IMR-90 (cell line): ENCODE results near the gene ARPC2. TPM values are rescaled to one million over a fixed set of nuclear protein-coding genes. Genes with fewer than 3 reads are reported as not detected.

Experiments used
- ATAC-seq: fragments of 200-7000 bp; cut with Tn5 transposase; 2 replicates; pipeline ENCODE4 v1.9.1; 2020; ENCODE audit warnings: low read depth, mild to moderate bottlenecking, moderate library complexity
- BruUV-seq: library from RNA; stranded (reverse); fragments of 400-500 nt; replicated peaks from 2 replicates; lab custom pipeline; 2021; lab: Mats Ljungman, UMichigan
- CTCF ChIA-PET: fragments of 300-600 bp; formaldehyde crosslinking; extraction: SDS; loops from one replicate; lab custom pipeline; 2021; ENCODE audit warnings: antibody characterized with exemption; lab: Yijun Ruan, JAX
- POLR2A ChIA-PET: fragments of 300-600 bp; sonication (Branson Sonifier 250); formaldehyde crosslinking; loops from one replicate; lab custom pipeline; 2022; ENCODE audit warnings: antibody characterized with exemption; ENCODE audit not compliant: unreplicated experiment; lab: Charles Lee
- DNase-seq: peaks from one replicate; pipeline ENCODE4 v3.0.0; 2013
- H2AFZ ChIP-seq: replicated peaks from 2 replicates; pipeline ENCODE3; 2013; ENCODE audit warnings: low read length, mild to moderate bottlenecking; ENCODE audit not compliant: poor library complexity
- H2AK5ac ChIP-seq: 2 replicates; pipeline ENCODE4 v1.6.1; 2013; ENCODE audit warnings: low read depth, low read length, inconsistent platforms
- H2AK9ac ChIP-seq: replicated peaks from 2 replicates; pipeline ENCODE3; 2013; ENCODE audit warnings: mild to moderate bottlenecking, low read depth, low read length, moderate library complexity; ENCODE audit not compliant: poor library complexity
- H2BK120ac ChIP-seq: 2 replicates; pipeline ENCODE4 v1.6.1; 2013; ENCODE audit warnings: low read depth, low read length, inconsistent platforms
- H2BK15ac ChIP-seq: 3 replicates; pipeline ENCODE4 v1.6.1; 2013; ENCODE audit warnings: low read depth, low read length, inconsistent platforms
- H2BK20ac ChIP-seq: 2 replicates; pipeline ENCODE4 v1.6.1; 2013; ENCODE audit warnings: low read depth, mild to moderate bottlenecking, inconsistent platforms, low read length, moderate library complexity
- H2BK5ac ChIP-seq: 2 replicates; pipeline ENCODE4 v1.6.1; 2013; ENCODE audit warnings: mild to moderate bottlenecking, low read depth, low read length, inconsistent platforms; ENCODE audit not compliant: poor library complexity, severe bottlenecking
- H3K14ac ChIP-seq: replicated peaks from 2 replicates; pipeline ENCODE4 v1.6.1; 2013; ENCODE audit warnings: low read depth, low read length, inconsistent platforms
- H3K18ac ChIP-seq: 2 replicates; pipeline ENCODE4 v1.6.1; 2013; ENCODE audit warnings: low read depth, low read length, control low read depth
- H3K23ac ChIP-seq: 2 replicates; pipeline ENCODE4 v1.6.1; 2013; ENCODE audit warnings: low read depth, low read length, inconsistent platforms
- H3K27ac ChIP-seq: 2 replicates; pipeline ENCODE4 v1.5.1; 2013; ENCODE audit warnings: mild to moderate bottlenecking, control low read depth, low read length; ENCODE audit not compliant: insufficient read depth
- H3K27me3 ChIP-seq: 2 replicates; pipeline ENCODE4 v1.6.1; 2013; ENCODE audit warnings: low read length; ENCODE audit not compliant: control insufficient read depth, insufficient read depth
- H3K36me3 ChIP-seq: 2 replicates; pipeline ENCODE4 v1.6.1; 2013; ENCODE audit warnings: low read length, mixed read lengths; ENCODE audit not compliant: control insufficient read depth, insufficient read depth
- H3K4ac ChIP-seq: 2 replicates; pipeline ENCODE4 v1.6.1; 2013; ENCODE audit warnings: low read depth, low read length, inconsistent platforms
- H3K4me1 ChIP-seq: 2 replicates; pipeline ENCODE4 v1.6.1; 2013; ENCODE audit warnings: low read length, mixed read lengths; ENCODE audit not compliant: control insufficient read depth, insufficient read depth
- H3K4me2 ChIP-seq: 2 replicates; pipeline ENCODE4 v1.6.1; 2013; ENCODE audit warnings: low read depth, mild to moderate bottlenecking, control low read depth, low read length, moderate library complexity
- H3K4me3 ChIP-seq: 2 replicates; pipeline ENCODE4 v1.5.1; 2013; ENCODE audit warnings: low read depth, mild to moderate bottlenecking, control low read depth, low read length, moderate library complexity; ENCODE audit not compliant: insufficient read depth
- H3K56ac ChIP-seq: 2 replicates; pipeline ENCODE4 v1.6.1; 2013; ENCODE audit warnings: low read length, inconsistent platforms; ENCODE audit not compliant: insufficient read depth; ENCODE audit errors: extremely low read depth
- H3K79me1 ChIP-seq, 2 experiments: 2 replicates each; pipeline ENCODE4 v1.6.1; 2013; ENCODE audit warnings: low read length in 2 of 2, inconsistent platforms in 1 of 2, low read depth in 1 of 2
- H3K9ac ChIP-seq: 2 replicates; pipeline ENCODE4 v1.6.1; 2013; ENCODE audit warnings: low read depth, low read length, control low read depth
- H3K9me1 ChIP-seq: 2 replicates; pipeline ENCODE4 v1.6.1; 2013; ENCODE audit warnings: low read length, inconsistent platforms; ENCODE audit not compliant: insufficient read depth
- H3K9me3 ChIP-seq: 2 replicates; pipeline ENCODE4 v1.6.1; 2013; ENCODE audit warnings: low read length; ENCODE audit not compliant: control insufficient read depth, insufficient read depth
- H4K20me1 ChIP-seq: 2 replicates; pipeline ENCODE4 v1.6.1; 2013; ENCODE audit warnings: low read length, inconsistent platforms; ENCODE audit not compliant: insufficient read depth
- H4K5ac ChIP-seq: 2 replicates; pipeline ENCODE4 v1.6.1; 2013; ENCODE audit warnings: mild to moderate bottlenecking, low read depth, low read length, control low read depth
- H4K8ac ChIP-seq, 2 experiments: 2 replicates each; pipeline ENCODE4 v1.6.1; 2013; ENCODE audit warnings: low read depth in 2 of 2, low read length in 2 of 2, control low read depth in 1 of 2, inconsistent platforms in 1 of 2
- H4K91ac ChIP-seq: 2 replicates; pipeline ENCODE4 v1.6.1; 2013; ENCODE audit warnings: low read depth, low read length, inconsistent platforms; ENCODE audit not compliant: insufficient read depth
- BHLHE40 ChIP-seq: fragments of 150-350 bp; IDR thresholded peaks from 2 replicates; pipeline ENCODE4 v1.6.1; 2016; ENCODE audit warnings: mild to moderate bottlenecking, low read depth, low read length
- CEBPB ChIP-seq: IDR thresholded peaks from 2 replicates; pipeline ENCODE4 v1.6.1; 2012; ENCODE audit warnings: low read depth, low read length, improper control_type of control experiment
- CHD1 ChIP-seq: IDR thresholded peaks from 2 replicates; pipeline ENCODE4 v1.6.1; 2012; ENCODE audit warnings: low read depth, low read length, improper control_type of control experiment
- FOS ChIP-seq: fragments of 150-350 bp; IDR thresholded peaks from 2 replicates; pipeline ENCODE4 v1.6.1; 2016; ENCODE audit warnings: low read depth, low read length
- MAFK ChIP-seq: IDR thresholded peaks from 2 replicates; pipeline ENCODE4 v1.6.1; 2012; ENCODE audit warnings: low read depth, low read length, improper control_type of control experiment
- MAZ ChIP-seq: IDR thresholded peaks from 2 replicates; pipeline ENCODE4 v1.6.1; 2012; ENCODE audit warnings: low read depth, mild to moderate bottlenecking, low read length, improper control_type of control experiment, moderate library complexity, borderline replicate concordance
- MXI1 ChIP-seq: IDR thresholded peaks from 2 replicates; pipeline ENCODE4 v1.6.1; 2012; ENCODE audit warnings: low read depth, mild to moderate bottlenecking, low read length, moderate library complexity, borderline replicate concordance
- NFE2L2 ChIP-seq: fragments of 150-350 bp; IDR thresholded peaks from 2 replicates; pipeline ENCODE4 v1.6.1; 2016; ENCODE audit warnings: low read depth, mild to moderate bottlenecking, low read length
- RAD21 ChIP-seq: IDR thresholded peaks from 2 replicates; pipeline ENCODE4 v1.6.1; 2012; ENCODE audit warnings: low read length, improper control_type of control experiment
- RFX5 ChIP-seq: IDR thresholded peaks from 2 replicates; pipeline ENCODE4 v1.8.0; 2012; ENCODE audit warnings: low read depth, mild to moderate bottlenecking, low read length, moderate library complexity
- SMC3 ChIP-seq: fragments of 150-350 bp; IDR thresholded peaks from 2 replicates; pipeline ENCODE4 v1.6.1; 2016; ENCODE audit warnings: low read depth, mild to moderate bottlenecking, antibody characterized with exemption, low read length, moderate library complexity
- WGBS, 2 experiments: methylation state at CpG; one replicate each; pipeline versions ENCODE4 v1.1.5 to v1.1.7; 2013; ENCODE audit warnings: missing lambda C conversion rate in 2 of 2; ENCODE audit not compliant: insufficient read length in 1 of 2; ENCODE audit errors: extremely low coverage in 2 of 2; 5-methylcytosine and 5-hydroxymethylcytosine counted together
- dilution Hi-C: fragments of 300-500 bp; cut with HindIII; formaldehyde crosslinking; loops from one replicate; pipeline ENCODE4 v1.14.3; 2018; ENCODE audit warnings: low sequenced_read_pairs; ENCODE audit not compliant: unreplicated experiment
- in situ Hi-C: fragments of 300-500 bp; cut with MboI; formaldehyde crosslinking; loops from 3 replicates; pipeline ENCODE4 v1.14.3; 2019; ENCODE audit warnings: low sequenced_read_pairs, inconsistent platforms, mixed read lengths
- intact Hi-C: fragments of 100-400 bp; cut with micrococcal nuclease; formaldehyde crosslinking; loops from 2 replicates; pipeline ENCODE4 v1.10.0; 2022
- polyA plus RNA-seq, 3 experiments: library from polyadenylated mRNA; depleted of rRNA; stranded (reverse); fragments of >200 nt; gene quantifications; 2 replicates each; pipeline ENCODE4 v1.2.3, GENCODE V29; 2012; ENCODE audit warnings: low replicate concordance in 1 of 3
- total RNA-seq: library from RNA; depleted of rRNA; stranded (reverse); fragments of >200 nt; gene quantifications from 2 replicates; pipeline ENCODE4 v1.2.3, GENCODE V29; 2012
- TF ChIP-seq, protein P1 (sequence below): conservative IDR thresholded peaks from 2 replicates; pipeline ENCODE4 v1.5.1; 2012; ENCODE audit warnings: mild to moderate bottlenecking, low read depth, low read length, improper control_type of control experiment
- TF ChIP-seq, protein P2 (sequence below): fragments of 150-350 bp; IDR thresholded peaks from 2 replicates; pipeline ENCODE4 v1.6.1; 2017; ENCODE audit warnings: mild to moderate bottlenecking, antibody characterized with exemption, low read length, low read depth
- TF ChIP-seq, protein P3 (sequence below): fragments of 150-350 bp; IDR thresholded peaks from 2 replicates; pipeline ENCODE4 v1.6.1; 2016; ENCODE audit warnings: low read depth, mild to moderate bottlenecking, low read length, moderate library complexity, borderline replicate concordance

The ARPC2 gene
- total and polyA plus RNA-seq, 2 of the 4 experiments (the other 2 are of a cell fraction): 561 to 635 TPM

DNA sequence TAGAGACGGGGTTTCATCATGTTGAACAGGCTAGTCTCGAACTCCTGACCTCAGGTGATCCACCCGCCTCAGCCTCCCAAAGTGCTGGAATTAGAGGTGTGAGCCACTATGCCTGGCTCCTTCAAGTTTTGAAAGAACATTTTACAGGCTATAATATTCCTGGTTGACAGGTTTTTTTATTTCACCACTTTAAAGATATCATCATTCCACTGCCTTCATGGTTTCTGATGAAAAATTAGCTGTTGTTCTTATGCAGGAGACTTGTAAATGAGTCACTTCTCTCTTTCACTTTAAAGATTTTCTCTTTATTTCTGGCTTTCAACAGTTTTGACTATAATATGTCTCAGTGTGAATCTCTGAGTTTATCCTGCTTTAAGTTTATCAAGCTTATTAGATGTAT lies 7.9 kb upstream of the ARPC2 start:
- in situ Hi-C loops: no loop called here
- Histone ChIP-seq H3K4ac (no peak overlapping the region), H2BK15ac (no peak overlapping the region), H3K18ac (no peak overlapping the region), H3K4me1 (no peaks in the 10 kb centered on the region), H4K5ac (no peak overlapping the region), H3K36me3 (no peaks in the 10 kb centered on the region), H3K79me1 (no peaks in the 10 kb centered on the region), H3K4me3 (no peak overlapping the region), H3K9me1 (no peaks in the 10 kb centered on the region), H2BK120ac (no peak overlapping the region), H3K27ac (no peak overlapping the region), H4K8ac (no peak overlapping the region), H3K23ac (no peak overlapping the region), H2BK20ac (no peak overlapping the region), H3K9ac (no peak overlapping the region), H4K91ac (no peak overlapping the region), H3K27me3 (peaks cover 17% of the 10 kb centered on the region), H3K4me2 (no peak overlapping the region), H3K56ac (no peak overlapping the region), H2AFZ (no peak overlapping the region), H3K14ac (no peak overlapping the region), H3K9me3 (peaks cover 4% of the 10 kb centered on the region; the same call in 1 of the 2 replicates), H2BK5ac (no peak overlapping the region), H4K20me1 (no peaks in the 10 kb centered on the region), H2AK5ac (no peak overlapping the region), H2AK9ac (no peak overlapping the region)
- dilution Hi-C loops: no loop called here
- TF ChIP-seq MXI1 (no peak), CHD1 (no peak), CEBPB (no peak), RFX5 (no peak), BHLHE40 (no peak), NFE2L2 (no peak), SMC3 (no peak), FOS (no peak), RAD21 (no peak), MAFK (no peak), MAZ (no peak)
- TF ChIP-seq, protein P1, sequence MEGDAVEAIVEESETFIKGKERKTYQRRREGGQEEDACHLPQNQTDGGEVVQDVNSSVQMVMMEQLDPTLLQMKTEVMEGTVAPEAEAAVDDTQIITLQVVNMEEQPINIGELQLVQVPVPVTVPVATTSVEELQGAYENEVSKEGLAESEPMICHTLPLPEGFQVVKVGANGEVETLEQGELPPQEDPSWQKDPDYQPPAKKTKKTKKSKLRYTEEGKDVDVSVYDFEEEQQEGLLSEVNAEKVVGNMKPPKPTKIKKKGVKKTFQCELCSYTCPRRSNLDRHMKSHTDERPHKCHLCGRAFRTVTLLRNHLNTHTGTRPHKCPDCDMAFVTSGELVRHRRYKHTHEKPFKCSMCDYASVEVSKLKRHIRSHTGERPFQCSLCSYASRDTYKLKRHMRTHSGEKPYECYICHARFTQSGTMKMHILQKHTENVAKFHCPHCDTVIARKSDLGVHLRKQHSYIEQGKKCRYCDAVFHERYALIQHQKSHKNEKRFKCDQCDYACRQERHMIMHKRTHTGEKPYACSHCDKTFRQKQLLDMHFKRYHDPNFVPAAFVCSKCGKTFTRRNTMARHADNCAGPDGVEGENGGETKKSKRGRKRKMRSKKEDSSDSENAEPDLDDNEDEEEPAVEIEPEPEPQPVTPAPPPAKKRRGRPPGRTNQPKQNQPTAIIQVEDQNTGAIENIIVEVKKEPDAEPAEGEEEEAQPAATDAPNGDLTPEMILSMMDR: no peak
- TF ChIP-seq, protein P2, sequence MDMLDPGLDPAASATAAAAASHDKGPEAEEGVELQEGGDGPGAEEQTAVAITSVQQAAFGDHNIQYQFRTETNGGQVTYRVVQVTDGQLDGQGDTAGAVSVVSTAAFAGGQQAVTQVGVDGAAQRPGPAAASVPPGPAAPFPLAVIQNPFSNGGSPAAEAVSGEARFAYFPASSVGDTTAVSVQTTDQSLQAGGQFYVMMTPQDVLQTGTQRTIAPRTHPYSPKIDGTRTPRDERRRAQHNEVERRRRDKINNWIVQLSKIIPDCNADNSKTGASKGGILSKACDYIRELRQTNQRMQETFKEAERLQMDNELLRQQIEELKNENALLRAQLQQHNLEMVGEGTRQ: no peak
- TF ChIP-seq, protein P3, sequence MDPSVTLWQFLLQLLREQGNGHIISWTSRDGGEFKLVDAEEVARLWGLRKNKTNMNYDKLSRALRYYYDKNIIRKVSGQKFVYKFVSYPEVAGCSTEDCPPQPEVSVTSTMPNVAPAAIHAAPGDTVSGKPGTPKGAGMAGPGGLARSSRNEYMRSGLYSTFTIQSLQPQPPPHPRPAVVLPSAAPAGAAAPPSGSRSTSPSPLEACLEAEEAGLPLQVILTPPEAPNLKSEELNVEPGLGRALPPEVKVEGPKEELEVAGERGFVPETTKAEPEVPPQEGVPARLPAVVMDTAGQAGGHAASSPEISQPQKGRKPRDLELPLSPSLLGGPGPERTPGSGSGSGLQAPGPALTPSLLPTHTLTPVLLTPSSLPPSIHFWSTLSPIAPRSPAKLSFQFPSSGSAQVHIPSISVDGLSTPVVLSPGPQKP: no peak
- no peak for DNase-seq
- ChIA-PET CTCF (no interaction called here), POLR2A (no interaction called here)
- intact Hi-C loops: no loop called here
- no TSS peak for BruUV-seq
- ATAC-seq: no peak
- no CpG with 5 or more reads among the region's 3 CpGs for WGBS, 2 experiments
